Stimulated activated naive CD4-positive, alpha-beta T cell treated with Interleukin-2 at 50 U/mL for 16 hours (primary cell): ENCODE measurements around the gene ACADSB.
A peak's percentile ranks its signal among the peaks of the same experiment; 100 is the strongest.

Experiments used
- DNase-seq: peaks from one replicate; lab custom pipeline; 2025; lab: John Stamatoyannopoulos, UW

The ACADSB gene

GRCh38 chr10:123004298-123004697, 4.5 kb upstream of the ACADSB start:
- no peak for DNase-seq

- DNase-seq = peak; percentile 26
Observed at GRCh38 chr10:123007558-123008354, 1.1 kb upstream of the ACADSB start.

DNA sequence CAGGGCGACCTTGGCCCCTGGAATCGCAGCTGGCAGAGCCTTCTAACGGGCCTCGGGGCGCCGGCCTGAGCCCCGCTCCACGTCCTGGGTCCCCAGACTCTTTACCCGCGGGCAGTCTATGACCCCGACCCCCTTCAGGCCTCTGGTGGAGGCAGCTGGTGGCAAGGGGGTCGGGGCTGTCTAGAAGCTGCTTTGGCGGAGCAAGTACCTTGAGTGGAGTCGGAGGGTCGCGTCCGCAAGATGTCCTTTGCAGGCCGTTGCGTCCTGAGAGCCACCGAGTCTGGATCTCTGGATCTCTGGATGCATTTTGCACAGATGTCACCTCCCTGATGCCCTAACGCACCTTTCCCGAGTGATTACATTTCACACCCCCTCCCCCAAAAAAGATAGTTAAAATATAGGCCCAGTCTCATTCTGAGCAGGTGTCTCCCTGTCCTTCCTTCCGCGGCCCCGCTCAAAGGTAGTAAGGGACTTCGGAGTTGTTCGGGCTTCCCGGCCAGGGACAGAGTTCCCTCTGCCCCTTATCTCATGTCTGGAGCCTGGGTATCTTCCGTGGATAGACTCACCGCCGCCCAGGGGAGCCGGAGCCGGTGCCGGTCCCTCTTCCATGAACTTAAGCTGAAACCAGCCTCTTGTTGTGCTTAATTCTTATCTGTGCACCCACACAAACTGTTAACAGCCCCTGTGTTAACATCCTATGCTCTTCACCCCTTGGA, 457 bp downstream of the ACADSB start:
- DNase-seq = no peak

DNA sequence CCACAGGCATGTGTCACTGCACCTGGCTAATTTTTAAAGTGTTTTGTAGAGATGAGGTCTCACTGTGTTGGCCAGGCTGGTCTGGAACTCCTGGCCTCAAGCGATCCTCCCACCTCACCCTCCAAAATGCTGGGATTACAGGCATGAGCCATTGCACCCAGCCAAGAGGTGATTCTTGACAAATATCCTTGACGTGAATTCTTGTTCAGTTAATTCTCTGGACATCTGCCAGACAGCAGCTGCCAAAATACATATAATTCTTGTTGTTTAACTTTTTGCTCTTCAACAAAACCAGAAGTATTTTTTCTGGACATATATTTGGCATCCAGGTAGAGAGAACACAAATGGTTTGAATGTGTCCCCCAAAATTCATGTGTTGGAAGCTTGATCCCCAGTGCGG, 3.2 kb downstream of the ACADSB start:
- DNase-seq = no peak

DNA sequence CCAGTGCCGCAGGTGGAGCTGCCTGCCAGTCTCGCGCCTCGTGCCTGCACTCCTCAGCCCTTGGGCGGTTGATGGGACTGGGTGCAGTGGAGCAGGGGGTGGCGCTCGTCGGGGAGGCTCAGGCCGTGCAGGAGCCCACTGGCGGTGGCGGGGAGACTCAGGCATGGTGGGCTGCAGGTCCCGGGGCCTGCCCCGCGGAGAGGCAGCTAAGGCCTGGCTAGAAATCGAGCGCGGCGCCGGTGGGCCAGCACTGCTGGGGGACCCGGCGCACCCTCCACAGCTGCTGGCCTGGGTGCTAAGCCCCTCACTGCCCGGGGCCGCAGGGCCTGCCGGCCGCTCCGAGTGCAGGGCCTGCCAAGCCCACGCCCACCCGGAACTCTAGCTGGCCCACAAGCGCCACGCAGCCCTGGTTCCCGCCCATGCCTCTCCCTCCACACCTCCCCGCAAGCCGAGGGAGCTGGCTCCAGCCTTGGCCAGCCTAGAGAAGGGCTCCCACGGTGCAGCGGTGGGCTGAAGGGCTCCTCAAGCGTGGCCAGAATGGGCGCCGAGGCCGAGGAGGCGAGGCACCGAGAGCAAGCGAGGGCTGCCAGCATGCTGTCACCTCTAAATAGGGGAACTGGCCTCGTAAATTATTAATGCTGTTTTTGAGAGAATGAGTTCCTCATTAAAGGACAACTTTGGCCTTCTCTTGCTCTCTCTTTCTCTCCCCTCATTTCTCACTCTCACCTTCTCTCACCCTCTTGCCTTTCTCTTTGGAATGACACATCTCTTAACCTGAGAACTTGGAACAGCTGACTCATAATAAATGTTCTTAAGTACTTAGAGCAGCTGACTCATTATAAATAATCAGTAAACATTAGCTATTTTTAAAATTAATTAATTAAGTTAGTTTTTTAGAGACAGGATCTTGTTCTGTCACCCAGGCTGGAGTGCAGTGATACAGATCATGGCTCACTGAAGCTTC, 4.9 kb downstream of the ACADSB start:
- DNase-seq = no peak

DNA sequence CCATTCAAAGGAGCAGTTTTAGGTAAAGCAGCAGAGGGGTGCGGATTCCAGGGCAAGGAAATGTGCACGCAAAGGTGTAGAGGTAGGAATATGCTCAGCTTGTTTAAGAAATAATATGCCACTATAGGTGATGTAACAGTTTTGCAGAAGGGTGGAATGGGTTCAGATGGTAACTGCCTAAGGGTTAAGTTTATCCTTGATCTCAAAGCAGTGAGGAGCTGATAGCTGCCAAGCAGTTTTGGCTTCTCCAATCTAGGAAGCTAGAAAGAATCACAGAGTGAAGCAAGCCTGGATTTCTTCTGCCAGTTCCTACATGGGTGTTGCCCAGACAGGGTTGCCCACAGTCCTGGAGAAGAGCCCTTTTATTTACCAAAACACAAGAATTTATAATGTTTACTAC, 6.0 kb downstream of the ACADSB start:
- DNase-seq = no peak

GRCh38 chr10:123016228-123016627, 7.4 kb downstream of the ACADSB start:
- DNase-seq = no peak

DNA sequence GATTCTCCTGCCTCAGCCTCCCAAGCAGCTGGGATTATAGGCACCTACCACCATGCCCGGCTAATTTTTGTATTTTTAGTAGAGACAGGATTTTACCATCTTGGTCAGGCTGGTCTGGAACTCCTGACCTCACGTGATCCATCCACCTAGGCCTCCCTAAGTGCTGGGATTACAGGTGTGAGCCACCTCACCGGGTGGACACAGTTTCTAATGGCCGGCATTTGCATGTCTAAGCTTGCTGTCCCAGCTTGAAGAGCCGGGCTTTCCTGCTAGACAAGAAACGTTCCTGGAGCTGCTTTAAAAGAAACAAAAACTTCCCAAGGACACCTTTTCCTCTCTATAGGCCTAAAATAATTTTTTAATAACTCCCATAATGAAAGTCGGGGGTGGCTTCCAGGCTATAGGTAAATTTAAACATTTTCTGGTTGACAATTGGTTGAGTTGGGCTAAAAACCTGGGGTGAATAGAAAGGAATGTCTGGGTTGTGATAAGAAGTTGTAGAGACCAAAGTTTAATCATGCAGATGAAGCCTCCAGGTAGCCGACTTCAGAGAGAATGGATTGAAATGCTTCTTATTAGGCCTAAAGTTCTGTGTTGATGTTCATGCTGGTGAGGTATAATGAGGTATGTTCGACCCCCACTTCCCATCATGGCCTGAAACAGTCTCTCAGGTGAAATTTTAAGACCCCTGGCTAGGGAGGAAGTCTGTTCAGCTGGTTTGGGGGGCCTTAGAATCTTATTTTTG, 8.8 kb downstream of the ACADSB start:
- DNase-seq = no peak

GRCh38 chr10:123018531-123018930, 9.7 kb downstream of the ACADSB start:
- no peak for DNase-seq

DNA sequence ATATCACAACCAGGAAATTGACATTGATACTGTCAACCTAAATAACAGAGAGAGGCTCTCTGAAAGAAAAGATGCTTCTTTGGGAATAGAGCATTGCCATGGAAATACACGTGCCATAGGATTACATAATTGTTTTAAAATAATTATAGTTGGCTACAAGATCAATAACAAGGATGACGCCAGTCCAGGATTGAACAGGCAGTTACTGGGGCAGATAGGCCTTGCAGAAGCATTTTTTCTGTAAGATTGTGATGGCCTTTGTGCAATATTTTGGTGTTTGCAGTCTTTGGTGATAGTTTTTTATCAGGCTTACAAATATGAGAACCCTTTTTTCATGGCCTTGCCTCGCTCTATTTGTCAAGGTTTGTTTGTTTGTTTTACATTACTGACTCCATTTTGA, 10.5 kb downstream of the ACADSB start:
- DNase-seq = no peak

- DNase-seq = no peak
Observed at GRCh38 chr10:123019941-123020703, 11.3 kb downstream of the ACADSB start.

GRCh38 chr10:123021517-123021916, 12.7 kb downstream of the ACADSB start:
- no peak for DNase-seq

- no peak for DNase-seq
Observed at GRCh38 chr10:123024540-123024939, 15.7 kb downstream of the ACADSB start.

GRCh38 chr10:123026302-123026701, 17.5 kb downstream of the ACADSB start:
- DNase-seq = no peak

DNA sequence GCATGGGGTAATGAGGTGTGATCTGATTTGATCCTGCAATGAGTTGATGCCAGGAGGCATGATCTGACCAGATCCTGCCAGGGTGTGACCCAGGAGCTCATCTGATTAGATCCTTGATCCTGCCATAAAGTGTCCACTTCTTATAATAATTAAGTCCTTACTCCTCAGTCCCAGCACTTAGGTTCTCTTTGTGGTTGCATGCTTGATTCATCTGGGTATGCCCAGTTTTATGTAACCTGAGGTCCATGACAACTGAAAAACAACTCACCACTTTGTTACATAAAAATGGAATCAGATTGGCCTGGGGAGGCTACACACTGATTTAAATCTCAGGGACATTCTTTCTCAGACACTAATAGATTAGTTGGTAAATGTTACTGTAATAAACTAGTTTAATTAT, 19.1 kb downstream of the ACADSB start:
- DNase-seq = no peak

DNA sequence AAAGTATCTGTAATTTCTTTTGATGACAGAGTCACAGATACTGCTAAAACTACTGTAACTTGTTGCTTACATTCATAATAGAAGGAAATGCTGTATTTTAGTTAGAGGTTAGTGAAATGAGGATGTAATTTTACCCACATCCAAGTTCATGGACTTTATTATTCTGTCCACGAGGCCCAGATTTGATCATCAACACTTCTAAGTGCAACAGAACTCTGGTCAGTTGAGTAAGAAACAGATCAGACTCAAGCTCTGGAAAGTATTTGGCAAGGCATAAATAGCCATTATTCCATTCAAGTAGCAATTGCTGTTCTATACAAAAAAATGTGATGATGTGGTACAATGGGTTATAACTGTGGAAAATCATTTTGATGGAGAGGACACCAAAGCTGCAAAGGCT, 22.3 kb downstream of the ACADSB start:
- DNase-seq = no peak

DNA sequence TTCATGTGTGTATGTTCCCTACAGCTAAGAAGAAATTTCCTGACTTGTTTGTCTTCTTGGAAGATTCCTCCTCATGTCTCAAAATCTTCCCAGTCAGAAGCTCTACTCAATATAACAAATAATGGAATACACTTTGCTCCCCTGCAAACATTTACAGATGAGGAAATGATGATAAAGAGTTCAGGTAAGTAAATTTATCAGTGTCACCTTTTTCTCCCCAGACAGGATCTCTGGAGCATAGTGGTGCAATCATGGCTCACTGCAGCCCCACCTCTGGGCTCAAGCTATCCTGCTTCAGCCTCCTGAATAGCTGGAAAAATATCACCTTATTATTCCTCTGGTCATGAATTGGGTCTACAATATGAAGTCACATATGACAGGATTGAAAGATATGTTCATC, 25.5 kb downstream of the ACADSB start:
- DNase-seq = no peak

DNA sequence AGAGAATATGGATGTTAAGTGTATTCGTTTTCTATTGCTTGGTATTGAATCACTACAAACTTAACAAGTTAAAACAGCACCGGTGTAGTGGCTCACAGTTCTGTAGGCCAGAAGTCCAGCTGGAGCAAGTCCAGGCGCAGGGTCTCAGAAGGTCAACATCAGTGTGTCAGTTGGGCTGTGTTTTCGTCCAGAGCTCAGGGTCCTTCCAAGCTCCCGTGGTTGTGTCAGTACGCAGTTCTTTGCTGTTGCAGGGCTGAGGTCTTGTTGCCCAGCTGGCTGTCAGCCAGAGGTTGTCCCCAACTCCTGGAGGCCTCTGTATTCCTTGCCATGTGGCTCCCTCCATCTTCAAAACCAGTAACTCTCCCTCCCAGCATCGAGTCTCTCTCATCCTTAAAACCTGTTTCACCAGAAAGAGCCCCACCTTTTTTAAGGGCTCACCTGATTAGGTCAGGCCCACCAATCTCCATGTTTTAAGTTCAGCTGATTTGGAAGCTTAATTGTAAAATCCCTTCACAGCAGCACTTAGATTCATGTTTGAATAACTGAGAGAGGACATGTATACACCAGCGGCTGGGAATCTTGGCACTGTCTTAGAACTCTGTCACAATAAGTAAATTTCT, 26.8 kb downstream of the ACADSB start:
- DNase-seq = no peak

GRCh38 chr10:123038782-123039631, 30.2 kb downstream of the ACADSB start:
- DNase-seq = no peak

DNA sequence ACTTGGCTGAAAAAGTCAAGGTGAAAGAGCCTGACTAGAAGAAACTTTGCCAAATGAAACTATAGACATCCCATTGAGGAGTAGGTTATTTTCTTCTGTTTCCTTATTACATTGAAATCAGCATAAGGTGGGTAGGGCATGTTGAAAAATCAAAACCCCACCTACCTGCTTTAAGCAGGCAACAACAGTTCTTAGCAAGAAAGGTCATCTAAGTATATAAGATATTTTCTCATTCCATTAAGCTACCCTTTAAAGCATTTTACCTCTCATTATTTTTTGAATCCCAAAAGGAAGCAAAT, 30.8 kb downstream of the ACADSB start:
- no peak for DNase-seq
